Measurements from ENCODE around the gene APBB1.

DNA sequence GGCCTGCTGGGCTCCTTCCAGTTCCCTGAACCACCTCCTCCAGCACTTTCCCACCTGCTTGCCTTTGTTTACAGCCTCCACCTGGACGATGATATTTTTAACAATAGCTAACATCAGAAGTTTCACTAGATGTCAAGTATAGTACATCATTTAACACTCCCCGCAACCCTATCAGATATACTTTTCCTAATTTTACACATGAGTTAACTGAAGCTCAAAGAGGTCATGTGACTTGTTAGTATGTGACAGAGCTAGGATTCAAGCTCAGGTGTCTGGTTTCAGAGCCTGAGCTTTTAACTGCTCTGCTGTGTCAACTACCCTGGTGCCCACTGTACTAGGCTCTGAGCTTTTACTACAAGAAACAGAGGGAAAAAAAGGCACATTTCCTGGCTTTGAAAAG lies 36.2 kb upstream of the APBB1 start:
- TF ChIP-seq, protein P1, sequence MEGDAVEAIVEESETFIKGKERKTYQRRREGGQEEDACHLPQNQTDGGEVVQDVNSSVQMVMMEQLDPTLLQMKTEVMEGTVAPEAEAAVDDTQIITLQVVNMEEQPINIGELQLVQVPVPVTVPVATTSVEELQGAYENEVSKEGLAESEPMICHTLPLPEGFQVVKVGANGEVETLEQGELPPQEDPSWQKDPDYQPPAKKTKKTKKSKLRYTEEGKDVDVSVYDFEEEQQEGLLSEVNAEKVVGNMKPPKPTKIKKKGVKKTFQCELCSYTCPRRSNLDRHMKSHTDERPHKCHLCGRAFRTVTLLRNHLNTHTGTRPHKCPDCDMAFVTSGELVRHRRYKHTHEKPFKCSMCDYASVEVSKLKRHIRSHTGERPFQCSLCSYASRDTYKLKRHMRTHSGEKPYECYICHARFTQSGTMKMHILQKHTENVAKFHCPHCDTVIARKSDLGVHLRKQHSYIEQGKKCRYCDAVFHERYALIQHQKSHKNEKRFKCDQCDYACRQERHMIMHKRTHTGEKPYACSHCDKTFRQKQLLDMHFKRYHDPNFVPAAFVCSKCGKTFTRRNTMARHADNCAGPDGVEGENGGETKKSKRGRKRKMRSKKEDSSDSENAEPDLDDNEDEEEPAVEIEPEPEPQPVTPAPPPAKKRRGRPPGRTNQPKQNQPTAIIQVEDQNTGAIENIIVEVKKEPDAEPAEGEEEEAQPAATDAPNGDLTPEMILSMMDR (IDR thresholded peaks at IDR 0.05), result no peak
- TF ChIP-seq POLR2A (IDR thresholded peaks at IDR 0.05), result no peak

Data from lower leg skin (tissue), 3 donors.